AG04450 (cell line): Measurements from ENCODE around the gene PIAS1. TPM values are rescaled to one million over a fixed set of nuclear protein-coding genes. Genes with fewer than 3 reads are reported as not detected.
"Not testable (repeated sequence)": the region's sequence is repeated elsewhere in the genome, so short reads cannot be mapped to it uniquely, and the experiment has no call there.

Experiments used
- CTCF ChIA-PET: fragments of 300-600, 350-600 bp; formaldehyde crosslinking; extraction: SDS; loops from one replicate; lab custom pipeline; 2022; ENCODE audit warnings: antibody characterized with exemption, inconsistent platforms; lab: Charles Lee
- POLR2A ChIA-PET: fragments of 350-600 bp; formaldehyde crosslinking; extraction: SDS; loops from one replicate; lab custom pipeline; 2021; ENCODE audit warnings: antibody characterized with exemption, inconsistent platforms; lab: Yijun Ruan, JAX
- DNase-seq: peaks from one replicate; pipeline ENCODE4 v3.0.0-alpha.2; 2011; ENCODE audit warnings: low read depth, low spot score
- H3K27ac ChIP-seq: one replicate; pipeline ENCODE4 v1.5.1; 2012; ENCODE audit warnings: low read depth, low read length, control low read depth
- H3K27me3 ChIP-seq: one replicate; pipeline ENCODE4 v1.6.0; 2012; ENCODE audit warnings: low read length; ENCODE audit not compliant: control insufficient read depth, insufficient read depth
- H3K4me3 ChIP-seq: 2 replicates; pipeline ENCODE4 v1.5.1; 2011; ENCODE audit warnings: mild to moderate bottlenecking, low read depth, low read length, control low read depth
- H3K9me3 ChIP-seq: 2 replicates; pipeline ENCODE4 v1.5.1; 2012; ENCODE audit warnings: low read length; ENCODE audit not compliant: control insufficient read depth, insufficient read depth
- polyA plus RNA-seq: library from polyadenylated mRNA; depleted of rRNA; stranded (reverse); fragments of >200 nt; gene quantifications from 2 replicates; pipeline ENCODE4 v1.2.3, GENCODE V29; 2011
- TF ChIP-seq, protein P1 (sequence below): IDR thresholded peaks from 2 replicates; pipeline ENCODE4 v1.5.1; 2011; ENCODE audit warnings: low read depth, low read length, control low read depth, inconsistent platforms

The PIAS1 gene
- polyA plus RNA-seq, 1 experiment: 38.9 TPM

DNA sequence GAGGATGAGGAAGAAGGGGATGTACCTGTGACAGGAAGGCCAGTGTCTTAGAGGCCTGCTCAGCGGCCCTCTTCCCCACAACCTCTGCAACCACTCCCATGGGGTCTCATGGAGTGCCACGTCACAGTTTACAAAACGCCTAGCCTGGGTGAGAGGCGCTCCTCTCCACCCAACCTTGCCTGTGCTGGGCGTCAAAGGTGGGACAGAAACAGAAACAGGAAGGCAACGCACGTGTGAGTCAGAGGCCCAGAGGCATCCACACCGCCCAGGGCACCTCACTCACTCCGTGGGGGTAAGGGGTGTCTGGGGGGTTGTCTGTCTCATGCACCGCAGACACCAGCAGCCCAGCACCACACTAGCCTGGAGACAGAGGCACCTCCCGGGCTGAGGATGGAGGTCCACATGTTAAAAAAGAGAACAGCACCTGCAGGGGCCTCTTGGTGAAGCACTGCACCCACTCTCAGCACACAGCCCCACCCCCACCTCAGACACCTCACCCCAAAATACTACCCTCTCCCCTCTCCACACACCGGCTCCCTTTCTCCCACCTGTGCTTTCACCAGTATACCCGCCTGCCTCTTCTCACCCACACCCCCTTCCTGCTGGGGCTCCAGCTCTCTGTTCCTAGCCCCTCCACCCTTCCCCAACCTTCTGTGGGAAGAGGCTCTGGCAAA is 155.8 kb downstream of the PIAS1 start:
- TF ChIP-seq, protein P1, sequence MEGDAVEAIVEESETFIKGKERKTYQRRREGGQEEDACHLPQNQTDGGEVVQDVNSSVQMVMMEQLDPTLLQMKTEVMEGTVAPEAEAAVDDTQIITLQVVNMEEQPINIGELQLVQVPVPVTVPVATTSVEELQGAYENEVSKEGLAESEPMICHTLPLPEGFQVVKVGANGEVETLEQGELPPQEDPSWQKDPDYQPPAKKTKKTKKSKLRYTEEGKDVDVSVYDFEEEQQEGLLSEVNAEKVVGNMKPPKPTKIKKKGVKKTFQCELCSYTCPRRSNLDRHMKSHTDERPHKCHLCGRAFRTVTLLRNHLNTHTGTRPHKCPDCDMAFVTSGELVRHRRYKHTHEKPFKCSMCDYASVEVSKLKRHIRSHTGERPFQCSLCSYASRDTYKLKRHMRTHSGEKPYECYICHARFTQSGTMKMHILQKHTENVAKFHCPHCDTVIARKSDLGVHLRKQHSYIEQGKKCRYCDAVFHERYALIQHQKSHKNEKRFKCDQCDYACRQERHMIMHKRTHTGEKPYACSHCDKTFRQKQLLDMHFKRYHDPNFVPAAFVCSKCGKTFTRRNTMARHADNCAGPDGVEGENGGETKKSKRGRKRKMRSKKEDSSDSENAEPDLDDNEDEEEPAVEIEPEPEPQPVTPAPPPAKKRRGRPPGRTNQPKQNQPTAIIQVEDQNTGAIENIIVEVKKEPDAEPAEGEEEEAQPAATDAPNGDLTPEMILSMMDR: no peak
- Histone ChIP-seq H3K9me3 (no peaks in the 10 kb centered on the region; the same call in 1 of the 2 replicates), H3K4me3 (no peak overlapping the region), H3K27ac (no peak overlapping the region), H3K27me3 (no peaks in the 10 kb centered on the region)
- DNase-seq: no peak
- POLR2A ChIA-PET: no interaction called here
- CTCF ChIA-PET: interaction anchor here (0.6 to 2.2 kb wide), 9 partner anchors 10 to 654 kb away, joined by 3 to 21 read pairs (median 5); no protein-coding TSS in a partner anchor

DNA sequence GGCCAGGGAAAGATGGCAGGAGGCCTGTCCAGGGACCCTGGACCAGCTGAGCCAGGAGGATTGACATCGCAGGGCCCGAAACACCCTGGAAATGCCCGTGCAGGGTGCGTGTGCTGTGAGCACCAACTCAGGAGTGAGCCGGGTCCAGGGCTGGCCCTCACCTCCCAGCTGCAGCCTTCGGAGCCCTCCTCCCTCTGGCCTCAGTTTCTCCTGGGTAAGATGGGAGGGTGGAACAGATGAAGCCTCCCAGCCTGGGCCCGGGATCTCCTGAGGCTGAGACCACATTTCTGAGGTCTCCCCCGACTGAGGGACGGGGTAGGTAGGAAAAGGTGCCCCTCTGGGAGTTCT is 156.3 kb downstream of the PIAS1 start:
- DNase-seq: no peak
- no peak overlapping the region for H3K27ac ChIP-seq
- no peaks in the 10 kb centered on the region for H3K27me3 ChIP-seq
- ChIA-PET CTCF (interaction anchor here (0.6 to 2.2 kb wide), 11 partner anchors 9 to 655 kb away, joined by 3 to 21 read pairs (median 4); no protein-coding TSS in a partner anchor), POLR2A (no interaction called here)
- H3K4me3 ChIP-seq: 0 out of 2 replicates have a peak overlapping the region, but pooled peaks have one; percentile 4
- H3K9me3 ChIP-seq: no peaks in the 10 kb centered on the region; the same call in 1 of the 2 replicates
- TF ChIP-seq, protein P1: no peak

- TF ChIP-seq, protein P1: peak; percentile 85
- Histone ChIP-seq H3K9me3 (no peaks in the 10 kb centered on the region; the same call in 1 of the 2 replicates), H3K27me3 (no peaks in the 10 kb centered on the region), H3K4me3 (0 out of 2 replicates have a peak overlapping the region, but pooled peaks have one; percentile 4), H3K27ac (no peak overlapping the region)
- no peak for DNase-seq
- POLR2A ChIA-PET: no interaction called here
- CTCF ChIA-PET: interaction anchor here (0.6 to 2.2 kb wide), 16 partner anchors 9 to 655 kb away, joined by 3 to 21 read pairs (median 4); no protein-coding TSS in a partner anchor
Measured at GRCh38 chr15:68210821-68211655, 156.9 kb downstream of the PIAS1 start.

GRCh38 chr15:68211656-68212320 is 157.7 kb downstream of the PIAS1 start:
- H3K27ac ChIP-seq: no peak overlapping the region
- no peaks in the 10 kb centered on the region; the same call in 1 of the 2 replicates for H3K9me3 ChIP-seq
- TF ChIP-seq, protein P1: no peak
- no peaks in the 10 kb centered on the region for H3K27me3 ChIP-seq
- no peak for DNase-seq
- H3K4me3 ChIP-seq: no peak overlapping the region
- ChIA-PET CTCF (interaction anchor here (0.9 to 2.2 kb wide), 4 partner anchors 16 to 371 kb away, joined by 3 to 6 read pairs (median 4); no protein-coding TSS in a partner anchor), POLR2A (no interaction called here)

- H3K27ac ChIP-seq, H3K27me3 ChIP-seq, H3K4me3 ChIP-seq, DNase-seq, POLR2A ChIA-PET, CTCF ChIA-PET, H3K9me3 ChIP-seq: not testable (repeated sequence)
Measured at GRCh38 chr15:68213491-68213845, 159.4 kb downstream of the PIAS1 start.
